HCT116 (cell line): ENCODE results near the gene CYP26B1.

Source experiments
- CTCF ChIP-seq, 3 experiments: fragments of 200-600 bp in 1 of 3; sonication (generic) in 1 of 3; IDR thresholded peaks in 2 of 3; conservative IDR thresholded peaks in 1 of 3; 2 replicates each; pipeline ENCODE4 v1.5.1; 2012 to 2017; ENCODE audit warnings: low read depth in 2 of 3, low read length in 2 of 3, antibody characterized with exemption in 1 of 3, borderline replicate concordance in 1 of 3, control low read depth in 1 of 3, mild to moderate bottlenecking in 1 of 3, mixed read lengths in 1 of 3, mixed run types in 1 of 3, moderate library complexity in 1 of 3; ENCODE audit not compliant: insufficient read depth in 1 of 3
- JUND ChIP-seq: IDR thresholded peaks from 2 replicates; pipeline ENCODE4 v1.6.1; 2012
- POLR2A ChIP-seq: IDR thresholded peaks from 2 replicates; pipeline ENCODE4 v1.7.0; 2011; ENCODE audit warnings: borderline replicate concordance; ENCODE audit not compliant: insufficient read depth, insufficient read length; ENCODE audit errors: extremely low read depth
- POLR2AphosphoS5 ChIP-seq: IDR thresholded peaks from 2 replicates; pipeline ENCODE4 v1.6.1; 2011; ENCODE audit warnings: mild to moderate bottlenecking, low read depth, low read length, moderate library complexity
- RAD21 ChIP-seq: IDR thresholded peaks from 2 replicates; pipeline ENCODE4 v1.6.1; 2012; ENCODE audit warnings: low read depth, mild to moderate bottlenecking
- SIN3A ChIP-seq: IDR thresholded peaks from 2 replicates; pipeline ENCODE4 v1.6.1; 2012; ENCODE audit warnings: low read depth
- SP1 ChIP-seq: IDR thresholded peaks from 2 replicates; pipeline ENCODE4 v1.6.1; 2012; ENCODE audit warnings: low read depth
- TCF7L2 ChIP-seq: IDR thresholded peaks from 2 replicates; pipeline ENCODE4 v1.7.0; 2011; ENCODE audit warnings: borderline replicate concordance, inconsistent platforms; ENCODE audit not compliant: insufficient read depth, insufficient read length; ENCODE audit errors: extremely low read depth
- ZFX ChIP-seq: fragments of 450-650 bp; IDR thresholded peaks from 2 replicates; pipeline ENCODE4 v1.6.1; 2017

- TF ChIP-seq SP1, result no peak
- TF ChIP-seq POLR2AphosphoS5, result no peak
- TF ChIP-seq POLR2A, result no peak
- no peak for TF ChIP-seq CTCF (IDR thresholded peaks at IDR 0.05 in 2 of 3, conservative IDR thresholded peaks at IDR 0.05 in 1 of 3; ENCODE audit: borderline replicate concordance in 1 of 3, insufficient read depth in 1 of 3, low read depth in 2 of 3, low read length in 2 of 3)
- TF ChIP-seq JUND, result no peak
- no peak for TF ChIP-seq RAD21
- no peak for TF ChIP-seq SIN3A
- TF ChIP-seq TCF7L2, result no peak
- TF ChIP-seq ZFX, result no peak
Observed at GRCh38 chr2:72141881-72142451, 5.7 kb downstream of the CYP26B1 start.
